HG03575 (cell line): ENCODE data around the gene SPNS1.
A peak's percentile ranks its signal among the peaks of the same experiment; 100 is the strongest.
"Not testable (repeated sequence)": the region's sequence is repeated elsewhere in the genome, so short reads cannot be mapped to it uniquely, and the experiment has no call there.

ENCODE experiments used
- ATAC-seq: cut with Tn5 transposase; IDR thresholded peaks from one replicate; pipeline ENCODE4 v1.9.1; 2021; ENCODE audit not compliant: unreplicated experiment, insufficient number of reproducible peaks, low FRiP score; ENCODE audit errors: extremely low read depth

The SPNS1 gene

GRCh38 chr16:28950648-28951409 lies 23.7 kb upstream of the SPNS1 start, which contains the start of gene NFATC2IP:
NFATC2IP (plus strand) TSS chr16:28950937; CDS start chr16:28951012, 75 bp downstream.
- peak; percentile 79 for ATAC-seq

GRCh38 chr16:28951410-28951943 lies 23.1 kb upstream of the SPNS1 start:
- no peak for ATAC-seq

GRCh38 chr16:28958216-28958615 lies 16.4 kb upstream of the SPNS1 start:
- ATAC-seq: no peak

GRCh38 chr16:28958836-28959235 lies 15.7 kb upstream of the SPNS1 start:
- no peak for ATAC-seq

- no peak for ATAC-seq
Observed at GRCh38 chr16:28964072-28964471, 10.5 kb upstream of the SPNS1 start.

- ATAC-seq: no peak
Observed at GRCh38 chr16:28964496-28964895, 10.1 kb upstream of the SPNS1 start.

GRCh38 chr16:28967156-28967555 lies 7.4 kb upstream of the SPNS1 start:
- ATAC-seq: no peak

GRCh38 chr16:28969696-28970095 lies 4.9 kb upstream of the SPNS1 start:
- not testable (repeated sequence) for ATAC-seq

- no peak for ATAC-seq
Observed at GRCh38 chr16:28974007-28974436, 556 bp upstream of the SPNS1 start.

- ATAC-seq: no peak
Observed at GRCh38 chr16:28975158-28975599, 601 bp downstream of the SPNS1 start.

- ATAC-seq: no peak
Observed at GRCh38 chr16:28977703-28978662, 3.4 kb downstream of the SPNS1 start.

- ATAC-seq: not testable (repeated sequence)
Observed at GRCh38 chr16:28980330-28980729, 5.8 kb downstream of the SPNS1 start.

- no peak for ATAC-seq
Observed at GRCh38 chr16:28980929-28981328, 6.4 kb downstream of the SPNS1 start.

GRCh38 chr16:28981517-28981916 lies 6.9 kb downstream of the SPNS1 start:
- ATAC-seq: no peak

GRCh38 chr16:28982418-28982817 lies 7.8 kb downstream of the SPNS1 start:
- ATAC-seq: no peak

GRCh38 chr16:28982949-28983348 lies 8.4 kb downstream of the SPNS1 start:
- no peak for ATAC-seq

- no peak for ATAC-seq
Observed at GRCh38 chr16:28983644-28984043, 9.1 kb downstream of the SPNS1 start.

- ATAC-seq: no peak
Observed at GRCh38 chr16:28984091-28984490, 9.5 kb downstream of the SPNS1 start.

- no peak for ATAC-seq
Observed at GRCh38 chr16:28984619-28985135, 10.1 kb downstream of the SPNS1 start, which contains the start of gene LAT. LAT (plus strand) TSS chr16:28985052; CDS start chr16:28985418, 366 bp downstream.
